Measurements from ENCODE around the gene TUBA8.

DNA sequence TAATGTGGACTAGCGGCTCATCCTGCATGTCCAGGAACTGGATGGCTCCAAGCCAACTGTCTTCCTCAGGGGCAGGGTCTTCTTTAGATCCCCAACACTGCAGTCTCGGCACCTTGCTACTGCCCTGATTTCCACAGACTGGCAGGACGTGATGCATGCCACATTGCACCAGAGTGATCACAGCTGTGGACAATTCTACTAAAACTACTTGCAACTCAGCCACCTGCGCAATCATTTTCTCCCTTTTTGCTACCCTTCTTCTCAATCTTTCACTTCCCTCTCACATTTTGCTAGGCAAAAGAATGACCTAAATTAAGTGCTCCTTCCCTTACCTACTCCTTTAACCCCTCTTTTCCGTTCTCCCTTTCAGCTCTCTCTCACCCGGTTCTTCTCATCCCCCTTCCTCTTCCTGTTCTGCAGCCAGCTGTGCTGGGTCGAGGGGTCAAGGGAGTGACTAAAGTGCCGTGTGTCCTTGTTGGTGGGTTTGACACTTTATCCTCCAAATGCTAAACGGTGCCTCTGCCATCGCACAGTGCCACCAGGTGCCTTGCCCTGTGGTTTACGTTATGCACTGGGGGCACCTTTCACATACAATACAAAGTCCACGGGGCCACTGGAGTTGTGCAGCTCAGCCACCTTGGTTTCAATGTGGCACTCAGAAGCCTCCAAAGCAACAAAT, 44.3 kb upstream of the TUBA8 start:
- TF ChIP-seq CTCF (conservative IDR thresholded peaks at IDR 0.05 in 1 of 2, IDR thresholded peaks at IDR 0.05 in 1 of 2; ENCODE audit: low read depth in 1 of 2, low read length in 2 of 2), result no peak
- TF ChIP-seq EZH2 (IDR thresholded peaks at IDR 0.05; ENCODE audit: low read length, missing control alignments), result no peak

Measured in fibroblast of lung (primary cell).